Panc1 (cell line): ENCODE data around the gene CUL4A. TPM values are rescaled to one million over a fixed set of nuclear protein-coding genes. Genes with fewer than 3 reads are reported as not detected.

Experiments used
- ATAC-seq: fragments of 200-7000 bp; cut with Tn5 transposase; 2 replicates; pipeline ENCODE4 v1.9.1; 2020; ENCODE audit warnings: mild to moderate bottlenecking, moderate library complexity
- BruUV-seq: library from RNA; stranded (reverse); fragments of 400-500 nt; replicated peaks from 2 replicates; lab custom pipeline; 2021; lab: Mats Ljungman, UMichigan
- CTCF ChIA-PET: fragments of 300-600 bp; sonication (Branson Sonifier 250); formaldehyde crosslinking; loops from one replicate; lab custom pipeline; 2022; ENCODE audit warnings: antibody characterized with exemption; lab: Charles Lee
- POLR2A ChIA-PET: fragments of 300-600 bp; sonication (Branson Sonifier 250); formaldehyde crosslinking; loops from one replicate; lab custom pipeline; 2022; ENCODE audit warnings: antibody characterized with exemption; lab: Charles Lee
- DNase-seq: peaks from one replicate; pipeline ENCODE4 v3.0.0-alpha.2; 2010; ENCODE audit warnings: low read depth, low spot score
- H3K27ac ChIP-seq: 2 replicates; pipeline ENCODE4 v1.5.1; 2011; ENCODE audit warnings: mild to moderate bottlenecking, low read length, inconsistent platforms
- H3K27me3 ChIP-seq: fragments of 200-500 bp; sonication (Bioruptor generic); 2 replicates; pipeline ENCODE4 v1.6.0; 2014; ENCODE audit warnings: low read length, inconsistent platforms; ENCODE audit not compliant: control insufficient read depth, insufficient read depth
- H3K36me3 ChIP-seq: fragments of 200-500 bp; sonication (Bioruptor generic); 2 replicates; pipeline ENCODE4 v1.5.1; 2014; ENCODE audit warnings: inconsistent platforms, mild to moderate bottlenecking, low read length, moderate library complexity; ENCODE audit not compliant: control insufficient read depth, insufficient read depth
- H3K4me1 ChIP-seq: 2 replicates; pipeline ENCODE4 v1.5.1; 2011; ENCODE audit warnings: inconsistent platforms, mild to moderate bottlenecking, low read length, moderate library complexity; ENCODE audit not compliant: control insufficient read depth, insufficient read depth
- H3K4me3 ChIP-seq, 2 experiments: 2 replicates each; pipeline ENCODE4 v1.5.1; 2011 to 2012; ENCODE audit warnings: low read depth in 2 of 2, low read length in 2 of 2, mild to moderate bottlenecking in 2 of 2, inconsistent platforms in 1 of 2, moderate library complexity in 1 of 2
- H3K9me3 ChIP-seq: fragments of 200-500 bp; sonication (Bioruptor generic); 2 replicates; pipeline ENCODE4 v1.5.1; 2014; ENCODE audit warnings: low read depth, mild to moderate bottlenecking, inconsistent platforms, low read length, moderate library complexity; ENCODE audit not compliant: control insufficient read depth, insufficient read depth
- POLR2AphosphoS5 ChIP-seq: IDR thresholded peaks from 2 replicates; pipeline ENCODE4 v1.6.1; 2012; ENCODE audit warnings: mild to moderate bottlenecking, low read depth, low read length, moderate library complexity
- SIN3A ChIP-seq: IDR thresholded peaks from 2 replicates; pipeline ENCODE4 v1.6.1; 2012; ENCODE audit warnings: low read depth, mild to moderate bottlenecking, low read length, moderate library complexity, borderline replicate concordance; ENCODE audit not compliant: insufficient read depth
- TCF7L2 ChIP-seq: IDR thresholded peaks from 2 replicates; pipeline ENCODE4 v1.6.1; 2011; ENCODE audit warnings: mild to moderate bottlenecking, low read depth, low read length, inconsistent platforms
- in situ Hi-C: cut with HindIII; loops from 2 replicates; pipeline ENCODE4 v1.10.0; 2016; ENCODE audit warnings: low sequenced_read_pairs, low pct_unique_long_range_greater_than_20kb
- intact Hi-C: fragments of 100-400 bp; cut with micrococcal nuclease; formaldehyde crosslinking; loops from one replicate; pipeline ENCODE4 v1.10.0; 2022; ENCODE audit not compliant: unreplicated experiment
- total RNA-seq: library from RNA; stranded (reverse); gene quantifications from one replicate; pipeline ENCODE4 v1.2.1, GENCODE V29; 2021; ENCODE audit not compliant: unreplicated experiment
- TF ChIP-seq, protein P1 (sequence below), 2 experiments: IDR thresholded peaks; 2 replicates each; pipeline ENCODE4 v1.6.1; 2011 to 2012; ENCODE audit warnings: low read depth in 2 of 2, control low read depth in 1 of 2, low read length in 1 of 2, mild to moderate bottlenecking in 1 of 2, moderate library complexity in 1 of 2; ENCODE audit not compliant: insufficient read depth in 1 of 2
- TF ChIP-seq, protein P2 (sequence below): fragments of 450-650 bp; IDR thresholded peaks from 2 replicates; pipeline ENCODE4 v1.5.1; 2017; ENCODE audit warnings: mild to moderate bottlenecking

The CUL4A gene
- total RNA-seq, 1 experiment from 2014 or later, result 80.8 TPM

DNA sequence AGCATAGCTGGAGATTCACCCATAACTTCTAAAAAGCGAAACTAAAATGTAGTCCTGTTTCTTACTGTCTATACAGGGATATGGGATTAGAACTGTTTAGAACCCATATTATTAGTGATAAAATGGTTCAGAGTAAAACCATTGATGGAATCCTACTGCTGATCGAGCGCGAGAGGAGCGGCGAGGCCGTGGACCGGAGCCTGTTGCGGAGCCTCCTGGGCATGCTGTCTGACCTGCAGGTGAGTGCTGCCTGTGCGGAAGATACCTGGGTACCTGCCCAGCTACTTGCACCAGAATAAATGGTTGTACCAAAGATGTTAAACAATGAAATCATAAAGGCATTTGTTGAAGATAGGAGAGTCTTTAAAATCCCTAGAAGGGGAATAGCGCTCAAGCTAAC is 23.7 kb downstream of the CUL4A start:
- DNase-seq, result no peak
- Histone ChIP-seq H3K4me3 (no peak overlapping the region), H3K27ac (no peak overlapping the region), H3K27me3 (no peaks in the 10 kb centered on the region), H3K36me3 (no peaks in the 10 kb centered on the region), H3K4me1 (no peaks in the 10 kb centered on the region), H3K9me3 (no peaks in the 10 kb centered on the region)
- no TSS peak for BruUV-seq
- TF ChIP-seq POLR2AphosphoS5 (no peak), TCF7L2 (no peak), SIN3A (no peak)
- TF ChIP-seq, protein P1, sequence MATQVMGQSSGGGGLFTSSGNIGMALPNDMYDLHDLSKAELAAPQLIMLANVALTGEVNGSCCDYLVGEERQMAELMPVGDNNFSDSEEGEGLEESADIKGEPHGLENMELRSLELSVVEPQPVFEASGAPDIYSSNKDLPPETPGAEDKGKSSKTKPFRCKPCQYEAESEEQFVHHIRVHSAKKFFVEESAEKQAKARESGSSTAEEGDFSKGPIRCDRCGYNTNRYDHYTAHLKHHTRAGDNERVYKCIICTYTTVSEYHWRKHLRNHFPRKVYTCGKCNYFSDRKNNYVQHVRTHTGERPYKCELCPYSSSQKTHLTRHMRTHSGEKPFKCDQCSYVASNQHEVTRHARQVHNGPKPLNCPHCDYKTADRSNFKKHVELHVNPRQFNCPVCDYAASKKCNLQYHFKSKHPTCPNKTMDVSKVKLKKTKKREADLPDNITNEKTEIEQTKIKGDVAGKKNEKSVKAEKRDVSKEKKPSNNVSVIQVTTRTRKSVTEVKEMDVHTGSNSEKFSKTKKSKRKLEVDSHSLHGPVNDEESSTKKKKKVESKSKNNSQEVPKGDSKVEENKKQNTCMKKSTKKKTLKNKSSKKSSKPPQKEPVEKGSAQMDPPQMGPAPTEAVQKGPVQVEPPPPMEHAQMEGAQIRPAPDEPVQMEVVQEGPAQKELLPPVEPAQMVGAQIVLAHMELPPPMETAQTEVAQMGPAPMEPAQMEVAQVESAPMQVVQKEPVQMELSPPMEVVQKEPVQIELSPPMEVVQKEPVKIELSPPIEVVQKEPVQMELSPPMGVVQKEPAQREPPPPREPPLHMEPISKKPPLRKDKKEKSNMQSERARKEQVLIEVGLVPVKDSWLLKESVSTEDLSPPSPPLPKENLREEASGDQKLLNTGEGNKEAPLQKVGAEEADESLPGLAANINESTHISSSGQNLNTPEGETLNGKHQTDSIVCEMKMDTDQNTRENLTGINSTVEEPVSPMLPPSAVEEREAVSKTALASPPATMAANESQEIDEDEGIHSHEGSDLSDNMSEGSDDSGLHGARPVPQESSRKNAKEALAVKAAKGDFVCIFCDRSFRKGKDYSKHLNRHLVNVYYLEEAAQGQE (IDR thresholded peaks at IDR 0.05; ENCODE audit: insufficient read depth in 1 of 2, low read depth in 2 of 2, low read length in 1 of 2), result no peak
- TF ChIP-seq, protein P2, sequence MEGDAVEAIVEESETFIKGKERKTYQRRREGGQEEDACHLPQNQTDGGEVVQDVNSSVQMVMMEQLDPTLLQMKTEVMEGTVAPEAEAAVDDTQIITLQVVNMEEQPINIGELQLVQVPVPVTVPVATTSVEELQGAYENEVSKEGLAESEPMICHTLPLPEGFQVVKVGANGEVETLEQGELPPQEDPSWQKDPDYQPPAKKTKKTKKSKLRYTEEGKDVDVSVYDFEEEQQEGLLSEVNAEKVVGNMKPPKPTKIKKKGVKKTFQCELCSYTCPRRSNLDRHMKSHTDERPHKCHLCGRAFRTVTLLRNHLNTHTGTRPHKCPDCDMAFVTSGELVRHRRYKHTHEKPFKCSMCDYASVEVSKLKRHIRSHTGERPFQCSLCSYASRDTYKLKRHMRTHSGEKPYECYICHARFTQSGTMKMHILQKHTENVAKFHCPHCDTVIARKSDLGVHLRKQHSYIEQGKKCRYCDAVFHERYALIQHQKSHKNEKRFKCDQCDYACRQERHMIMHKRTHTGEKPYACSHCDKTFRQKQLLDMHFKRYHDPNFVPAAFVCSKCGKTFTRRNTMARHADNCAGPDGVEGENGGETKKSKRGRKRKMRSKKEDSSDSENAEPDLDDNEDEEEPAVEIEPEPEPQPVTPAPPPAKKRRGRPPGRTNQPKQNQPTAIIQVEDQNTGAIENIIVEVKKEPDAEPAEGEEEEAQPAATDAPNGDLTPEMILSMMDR, result no peak
- ATAC-seq, result no peak
- ChIA-PET CTCF (no interaction called here), POLR2A (no interaction called here)
- in situ Hi-C loops (no loop called here), intact Hi-C loops (no loop called here)

DNA sequence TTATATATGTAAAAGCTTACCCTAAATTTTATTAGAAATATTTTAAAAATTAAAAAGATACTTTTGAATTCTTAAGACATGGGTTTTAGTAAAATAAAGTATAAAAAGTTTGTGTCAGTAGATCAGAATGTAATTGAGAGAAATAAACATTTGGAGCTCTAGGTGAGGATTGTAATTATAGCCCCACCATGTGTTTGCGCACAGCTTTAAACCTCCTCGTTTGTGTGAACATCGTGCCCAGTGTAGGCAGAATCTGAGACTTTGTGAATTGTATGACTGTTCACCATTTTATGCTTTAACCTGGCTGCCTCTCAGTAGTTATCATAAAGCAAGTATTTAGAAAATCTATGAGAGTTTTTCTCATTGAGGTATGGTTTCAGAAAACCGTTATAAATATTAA is 29.1 kb downstream of the CUL4A start:
- peaks cover 4% of the 10 kb centered on the region; the same call in 1 of the 2 replicates for H3K36me3 ChIP-seq
- no TSS peak for BruUV-seq
- intact Hi-C loops, result no loop called here
- H3K9me3 ChIP-seq, result no peaks in the 10 kb centered on the region
- no peaks in the 10 kb centered on the region for H3K4me1 ChIP-seq
- CTCF ChIA-PET, result no interaction called here
- H3K4me3 ChIP-seq, result no peak overlapping the region
- POLR2A ChIA-PET, result no interaction called here
- H3K27me3 ChIP-seq, result no peaks in the 10 kb centered on the region
- DNase-seq (no peak), ATAC-seq (no peak)
- TF ChIP-seq, protein P1 (IDR thresholded peaks at IDR 0.05; ENCODE audit: insufficient read depth in 1 of 2, low read depth in 2 of 2, low read length in 1 of 2), result no peak
- TF ChIP-seq POLR2AphosphoS5 (no peak), TCF7L2 (no peak), SIN3A (no peak)
- TF ChIP-seq, protein P2, result no peak
- in situ Hi-C loops, result no loop called here
- no peak overlapping the region for H3K27ac ChIP-seq
